HG03469 (cell line): ENCODE data around the gene HNF4A.
"Not testable (repeated sequence)": the region's sequence is repeated elsewhere in the genome, so short reads cannot be mapped to it uniquely, and the experiment has no call there.

Source experiments
- ATAC-seq: cut with Tn5 transposase; IDR thresholded peaks from one replicate; pipeline ENCODE4 v1.9.1; 2021; ENCODE audit warnings: mild to moderate bottlenecking, moderate library complexity, moderate number of reproducible peaks; ENCODE audit not compliant: unreplicated experiment

The HNF4A gene

DNA sequence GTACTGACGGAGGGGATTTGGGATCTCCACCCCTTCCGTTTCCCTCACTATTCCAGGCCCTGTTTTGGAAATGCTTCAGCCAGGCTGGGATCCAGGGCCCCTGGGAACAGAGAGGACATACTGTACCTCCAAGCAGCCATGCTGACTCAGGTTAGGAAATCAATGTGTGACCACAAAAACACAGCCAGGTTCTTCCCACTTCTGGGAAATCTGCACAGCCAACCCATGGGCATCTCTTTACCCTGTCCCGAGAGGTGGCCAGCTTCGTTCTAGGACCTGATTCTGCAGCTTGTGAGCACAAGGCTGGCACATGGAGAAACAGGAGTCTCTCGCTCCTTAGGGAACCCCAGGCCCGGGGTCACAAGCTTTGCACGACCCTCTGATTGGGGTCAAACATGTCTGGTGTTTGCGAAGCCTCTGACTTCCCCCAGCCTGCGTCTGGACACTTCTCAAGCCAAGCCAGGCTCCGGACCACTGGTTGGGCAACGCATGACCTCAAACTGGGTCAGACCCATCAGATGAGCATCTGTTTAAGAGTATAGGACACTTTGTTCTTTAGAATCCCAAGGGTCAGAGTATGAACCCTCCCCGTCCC lies 111.9 kb downstream of the HNF4A start:
- no peak for ATAC-seq

DNA sequence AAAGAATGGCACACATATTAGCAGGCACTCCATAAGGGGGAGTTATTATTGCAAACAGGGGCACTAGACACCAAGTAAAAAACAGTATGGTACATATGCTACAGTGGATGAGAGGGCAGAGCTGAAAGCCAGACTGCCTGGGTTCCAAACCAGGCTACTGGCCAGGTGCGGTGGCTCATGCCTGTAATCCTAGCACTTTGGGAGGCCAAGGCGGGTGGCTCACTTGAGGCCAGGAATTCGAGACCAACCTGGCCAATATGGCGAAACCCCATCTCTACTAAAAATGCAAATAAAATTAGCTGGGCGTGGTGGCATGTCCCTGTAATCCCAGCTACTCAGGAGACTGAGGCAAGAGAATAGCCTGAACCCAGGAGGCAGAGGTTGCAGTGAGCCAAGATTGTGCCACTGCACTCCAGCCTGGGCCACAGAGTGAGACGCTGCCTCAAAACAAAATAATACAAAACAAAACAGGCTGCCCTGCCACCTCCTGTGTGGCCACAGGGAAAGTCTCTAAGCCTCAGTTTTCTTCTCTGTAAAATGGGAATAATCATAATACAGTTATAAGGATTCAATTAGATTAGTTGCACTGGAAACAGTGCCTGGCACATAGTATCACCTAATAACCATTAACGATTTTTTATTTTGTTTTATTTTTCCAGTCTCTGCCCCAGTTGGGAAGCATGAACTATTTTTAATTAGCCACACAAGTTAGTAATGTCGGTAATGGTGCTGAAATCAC lies 112.7 kb downstream of the HNF4A start:
- no peak for ATAC-seq

DNA sequence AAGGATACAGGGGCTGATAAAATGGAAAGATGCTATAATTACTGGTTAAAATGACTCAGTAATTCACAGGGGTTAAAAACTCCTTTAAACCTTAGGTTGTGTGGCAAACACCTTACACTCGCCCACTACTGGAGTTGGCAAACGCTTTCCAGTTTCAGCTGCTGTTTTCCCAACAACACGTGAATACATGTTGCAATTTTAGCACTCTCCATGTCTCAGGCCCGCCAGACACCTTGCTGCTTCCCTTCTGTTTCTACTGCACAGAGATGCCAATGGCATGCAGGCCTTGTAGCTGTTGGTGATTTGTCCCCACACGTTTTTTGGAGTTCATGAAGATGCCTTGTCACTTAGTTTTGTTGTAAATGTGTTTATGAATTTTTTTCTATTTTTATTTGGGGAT lies 114.8 kb downstream of the HNF4A start:
- ATAC-seq, result no peak

DNA sequence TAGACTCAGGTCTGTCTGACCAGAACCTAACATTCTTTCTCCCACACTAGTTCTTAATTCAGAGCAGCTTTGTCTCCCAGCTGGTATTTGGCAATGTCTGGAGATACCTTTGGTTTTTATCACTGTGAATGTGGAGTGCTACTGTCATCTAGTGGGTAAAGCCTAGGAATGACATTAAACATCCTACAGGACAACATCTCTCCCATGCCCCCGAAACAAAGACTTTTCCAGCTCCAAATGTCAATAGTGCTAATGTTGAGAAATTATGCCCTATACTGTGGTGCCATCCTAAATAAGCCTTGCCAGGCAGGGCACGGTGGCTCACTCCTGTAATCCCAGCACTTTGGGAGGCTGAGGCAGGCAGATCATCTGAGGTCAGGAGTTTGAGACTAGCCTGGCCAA lies 116.0 kb downstream of the HNF4A start:
- no peak for ATAC-seq

DNA sequence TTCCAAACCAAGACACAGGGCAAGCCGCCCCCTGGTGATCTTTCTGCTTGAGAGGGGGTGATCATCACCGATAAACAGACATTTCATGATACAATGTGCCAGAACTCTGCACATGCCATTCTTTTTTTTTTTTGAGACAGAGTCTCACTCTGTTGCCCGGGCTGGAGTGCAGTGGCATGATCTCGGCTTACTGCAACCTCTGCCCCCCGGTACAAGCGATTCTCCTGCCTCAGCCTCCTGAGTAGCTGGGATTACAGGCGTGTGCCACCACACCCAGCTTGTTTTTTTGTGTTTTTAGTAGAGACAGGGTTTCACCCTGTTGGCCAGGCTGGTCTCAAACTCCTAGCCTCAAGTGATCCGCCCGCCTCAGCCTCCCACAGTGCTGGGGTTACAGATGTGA lies 116.8 kb downstream of the HNF4A start:
- not testable (repeated sequence) for ATAC-seq

DNA sequence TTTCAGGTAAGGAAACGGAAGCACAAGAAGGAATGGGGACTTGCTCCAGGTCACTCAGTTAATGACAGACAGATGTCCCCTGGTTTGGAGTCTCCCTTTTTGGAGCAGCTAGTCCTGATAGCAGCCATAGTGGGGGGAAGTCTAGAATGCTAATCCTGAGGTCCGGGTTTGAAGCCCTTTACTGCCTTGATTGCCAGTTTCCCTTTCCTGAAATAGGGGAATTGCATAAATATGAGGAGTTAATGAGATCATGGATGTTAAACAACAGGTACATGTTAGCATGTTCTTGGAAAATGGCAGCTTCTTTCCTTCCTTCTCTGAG lies 119.8 kb downstream of the HNF4A start:
- no peak for ATAC-seq

DNA sequence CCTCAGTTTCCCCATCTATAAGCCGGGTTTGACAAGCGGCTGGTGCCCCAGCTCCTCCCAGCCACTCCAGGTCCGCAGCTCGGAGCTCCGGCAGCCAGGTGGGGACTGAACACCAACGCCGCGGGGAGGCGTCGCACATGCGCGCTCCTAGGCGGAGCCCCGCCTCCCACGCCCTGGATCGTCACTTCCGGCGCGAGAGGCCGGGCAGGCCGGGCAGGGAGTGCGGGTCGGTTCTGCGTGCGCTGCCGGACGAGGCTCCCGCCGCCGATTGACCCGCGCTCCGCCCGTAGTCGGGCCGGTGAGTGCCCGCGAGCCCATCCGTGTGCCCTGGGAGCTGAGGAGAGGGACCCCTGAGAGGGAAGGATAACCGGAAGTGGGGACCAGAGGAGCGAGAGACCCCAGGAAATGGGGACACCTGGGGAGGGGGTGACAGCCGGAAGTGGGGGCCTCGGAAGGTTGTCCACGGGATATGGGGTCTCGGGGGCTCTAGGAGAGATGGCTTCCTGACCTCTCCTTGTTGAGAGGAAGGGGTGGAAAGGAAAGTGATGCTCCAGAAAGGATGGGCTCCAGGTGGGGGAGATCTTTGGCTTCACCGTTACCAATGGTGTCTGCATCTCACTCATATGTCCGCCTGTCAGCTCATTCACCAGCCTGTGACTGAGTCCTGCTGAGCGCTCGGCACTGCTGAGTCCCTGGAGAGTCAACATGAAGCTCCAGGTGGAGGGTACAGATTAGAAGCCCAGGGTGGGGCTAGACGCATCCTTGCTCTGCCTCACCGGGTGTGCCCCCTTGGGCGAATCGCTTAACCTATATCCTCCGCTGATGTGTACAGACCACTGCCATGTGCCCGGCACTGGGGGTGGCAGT lies 120.4 kb downstream of the HNF4A start, which contains the start of gene TTPAL:
TTPAL (plus strand) TSS at position 181 of the 867 bp plus-strand sequence. CDS start 4,126 bp downstream, outside the sequence.
- ATAC-seq, result peak; percentile 61

DNA sequence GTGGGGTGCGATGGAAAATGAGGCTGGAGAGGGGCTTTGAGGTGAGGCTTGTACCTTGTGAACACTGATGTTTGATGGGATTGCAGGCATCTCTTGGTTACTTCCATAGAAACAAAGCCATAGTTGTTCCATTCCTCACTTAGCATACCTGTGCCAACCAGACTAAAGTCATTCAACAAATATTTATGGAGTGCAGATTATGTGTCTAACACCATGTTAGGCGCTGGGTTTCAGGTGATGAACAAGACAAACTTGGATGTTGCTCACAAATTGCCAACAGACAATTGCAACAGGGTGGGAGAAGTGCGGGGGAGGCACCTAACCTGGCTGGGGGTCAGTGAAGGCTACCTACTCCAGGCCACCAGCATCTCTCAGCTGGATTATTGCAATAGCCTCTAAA lies 121.7 kb downstream of the HNF4A start:
- ATAC-seq, result no peak

DNA sequence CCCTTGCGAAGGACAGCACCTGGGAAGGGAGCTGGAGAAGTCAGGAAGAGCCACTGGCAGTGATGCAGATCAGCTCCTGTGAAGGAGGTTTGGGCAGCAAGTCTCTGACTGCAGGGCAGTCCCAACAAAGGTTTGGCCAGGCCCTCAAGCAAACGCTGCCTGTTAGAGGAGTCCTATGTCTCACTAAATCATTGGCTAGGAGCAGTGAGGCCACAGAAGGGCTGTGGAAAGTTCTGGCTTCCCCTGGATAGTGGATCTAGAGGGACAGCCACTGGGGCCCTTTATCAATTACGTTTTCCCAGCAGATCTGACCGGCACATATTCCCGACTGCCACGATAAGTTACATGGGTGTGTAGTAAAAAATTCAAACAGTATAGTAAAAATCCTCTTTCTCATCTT lies 122.7 kb downstream of the HNF4A start:
- no peak for ATAC-seq

DNA sequence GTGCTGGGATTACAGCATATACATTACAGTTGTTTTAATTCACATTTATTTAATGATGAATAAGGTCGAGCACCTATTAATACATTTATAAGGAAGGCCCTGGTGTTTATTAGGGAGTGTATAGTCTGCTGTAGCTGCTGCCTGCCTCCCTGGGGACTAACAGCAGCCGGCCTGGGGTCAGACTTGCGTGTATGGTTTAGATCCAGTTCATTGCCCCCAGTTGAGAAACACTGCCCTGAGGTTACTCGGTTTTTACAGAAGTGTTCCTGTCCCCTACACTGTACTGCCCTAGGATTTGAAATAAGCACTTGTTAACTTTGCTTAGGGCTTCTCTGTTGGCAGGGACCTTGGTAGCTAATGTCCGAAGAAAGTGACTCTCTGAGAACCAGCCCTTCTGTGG lies 124.1 kb downstream of the HNF4A start:
- no peak for ATAC-seq

DNA sequence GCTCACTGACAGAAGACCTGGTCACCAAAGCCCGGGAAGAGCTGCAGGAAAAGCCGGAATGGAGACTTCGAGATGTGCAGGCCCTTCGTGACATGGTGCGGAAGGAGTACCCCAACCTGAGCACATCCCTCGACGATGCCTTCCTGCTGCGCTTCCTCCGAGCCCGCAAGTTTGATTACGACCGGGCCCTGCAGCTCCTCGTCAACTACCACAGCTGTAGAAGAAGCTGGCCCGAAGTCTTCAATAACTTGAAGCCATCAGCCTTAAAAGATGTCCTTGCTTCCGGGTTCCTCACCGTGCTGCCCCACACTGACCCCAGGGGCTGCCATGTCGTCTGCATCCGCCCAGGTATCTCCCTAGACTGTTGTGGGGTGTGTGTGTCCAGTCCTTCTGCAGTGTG lies 124.6 kb downstream of the HNF4A start:
- no peak for ATAC-seq

DNA sequence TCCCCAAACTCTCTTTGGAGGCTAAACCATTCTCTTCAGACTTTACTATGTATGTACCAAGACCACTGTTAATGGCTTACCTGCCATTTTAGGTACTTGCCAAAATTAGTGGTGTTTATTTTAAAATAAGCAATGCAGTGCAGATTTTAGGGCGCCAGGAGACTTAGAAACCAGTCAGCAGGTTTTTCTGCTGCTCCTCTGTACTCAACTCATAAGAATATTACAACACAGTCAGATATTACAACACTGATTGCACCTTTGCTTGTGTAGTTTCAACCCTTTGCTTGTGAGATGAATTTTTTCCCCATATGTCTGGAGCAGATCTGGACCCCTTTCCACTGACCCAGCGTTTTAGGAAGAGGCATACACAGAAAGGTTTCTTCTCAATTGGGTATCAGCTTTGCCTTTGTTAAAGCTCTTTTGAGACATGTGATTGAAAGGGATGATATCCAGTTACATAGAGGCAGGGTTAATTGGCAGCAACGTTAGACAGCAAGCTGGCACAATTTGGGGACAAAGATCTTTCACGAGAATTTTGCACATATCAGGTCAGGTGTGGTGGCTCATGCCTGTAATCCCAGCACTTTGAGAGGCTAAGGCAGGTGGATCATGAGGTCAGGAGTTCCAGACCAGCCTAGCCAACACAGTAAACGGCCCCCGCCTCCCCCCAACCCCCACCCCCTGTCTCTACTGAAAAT lies 126.4 kb downstream of the HNF4A start:
- ATAC-seq, result no peak

DNA sequence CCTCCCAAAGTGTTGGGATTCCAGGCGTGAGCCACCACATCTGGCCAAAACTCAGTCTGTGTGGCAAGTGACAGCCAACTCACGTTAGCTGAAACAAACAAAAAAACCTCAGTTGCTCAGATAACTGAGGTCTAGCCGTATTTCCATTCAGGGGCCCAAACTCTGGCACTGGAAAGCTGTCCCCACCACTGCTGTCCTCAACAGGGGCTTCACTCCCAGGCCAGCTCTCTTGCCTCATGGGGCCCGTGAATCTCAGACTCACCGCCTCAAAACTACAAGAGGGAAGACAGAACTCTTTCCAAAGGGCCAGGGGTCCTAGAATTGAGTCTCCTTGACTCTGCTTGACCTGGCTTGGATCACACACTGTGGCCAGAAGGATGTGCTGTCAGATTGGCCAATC lies 127.6 kb downstream of the HNF4A start:
- no peak for ATAC-seq
